Measurements from ENCODE around the gene NELFB. TPM values are rescaled to one million over a fixed set of nuclear protein-coding genes. Genes with fewer than 3 reads are reported as not detected.
A peak's percentile ranks its signal among the peaks of the same experiment; 100 is the strongest.

Gene NELFB
- total RNA-seq, 1 experiment from 2014 or later: 71.7 TPM

GRCh38 chr9:137232510-137232909 lies 22.6 kb upstream of the NELFB start:
- H3K27me3 ChIP-seq (ENCODE audit: insufficient read depth, low read length): no peaks in the 10 kb centered on the region
- WGBS (ENCODE audit: extremely low coverage, insufficient read length, low lambda C conversion rate): no CpG with 5 or more reads among the region's 24 CpGs
- no peak overlapping the region for H2AK5ac ChIP-seq (ENCODE audit: insufficient read length, low read length)

More at GRCh38 chr9:137232510-137232909, 22.6 kb upstream of the NELFB start:
- Histone ChIP-seq H2AFZ (ENCODE audit: low read length) (no peak overlapping the region), H3K27ac (ENCODE audit: insufficient read length, low read depth, low read length) (no peak overlapping the region), H2BK20ac (ENCODE audit: low read depth, low read length, poor library complexity, severe bottlenecking) (no peak overlapping the region), H3K9me3 (ENCODE audit: control insufficient read depth, low read depth, low read length) (no peaks in the 10 kb centered on the region), H4K5ac (ENCODE audit: insufficient read length, low read depth, low read length) (no peak overlapping the region), H2BK5ac (ENCODE audit: insufficient read length, low read length) (no peak overlapping the region), H2BK15ac (ENCODE audit: low read depth, low read length) (peak overlapping the region; percentile 71; the same call in 1 of the 2 replicates), H3K4me2 (ENCODE audit: insufficient read depth, insufficient read length, low read length) (no peak overlapping the region), H3K56ac (ENCODE audit: insufficient read length, low read depth, low read length) (no peak overlapping the region), H3K9ac (ENCODE audit: extremely low read depth, insufficient read length, low read length) (no peak overlapping the region), H2BK120ac (ENCODE audit: low read depth, low read length, poor library complexity, severe bottlenecking) (no peak overlapping the region), H4K8ac (replicated peaks; ENCODE audit: insufficient read length, low read depth, low read length) (no peak overlapping the region), H3K79me1 (ENCODE audit: insufficient read depth, low read depth, low read length, poor library complexity, severe bottlenecking) (no peaks in the 10 kb centered on the region), H2BK12ac (ENCODE audit: insufficient read length, low read depth, low read length) (no peak overlapping the region), H4K91ac (ENCODE audit: insufficient read length, low read depth, low read length) (no peak overlapping the region), H3T11ph (ENCODE audit: low read length) (no peak overlapping the region), H4K20me1 (ENCODE audit: control insufficient read depth, insufficient read depth, insufficient read length) (no peaks in the 10 kb centered on the region), H3K14ac (ENCODE audit: insufficient read depth, low read length) (no peak overlapping the region), H3K23ac (ENCODE audit: insufficient read length, low read depth, low read length) (no peak overlapping the region), H3K18ac (ENCODE audit: insufficient read length, low read depth, low read length) (no peak overlapping the region), H3K4me1 (ENCODE audit: insufficient read depth, low read length) (peaks cover 3% of the 10 kb centered on the region; the same call in 1 of the 2 replicates), H3K4ac (ENCODE audit: low read depth, low read length) (no peak overlapping the region), H3K23me2 (ENCODE audit: insufficient read length, low read depth, low read length, poor library complexity, severe bottlenecking) (no peaks in the 10 kb centered on the region), H3K79me2 (ENCODE audit: insufficient read depth, low read length) (no peaks in the 10 kb centered on the region)
- Mint-ChIP-seq H3K36me3 (ENCODE audit: insufficient read depth in 1 of 3, low read depth in 3 of 3) (no peaks in the 10 kb centered on the region), H3K9me3 (no peaks in the 10 kb centered on the region), H3K4me3 (no peak overlapping the region), H3K4me1 (peaks cover 7 to 13% of the 10 kb centered on the region in 2 experiments), H3K27me3 (ENCODE audit: low read depth) (peaks cover 7% of the 10 kb centered on the region), H3K27ac (no peak overlapping the region)
- DNase-seq: no peak
- TF ChIP-seq CTCF (conservative IDR thresholded peaks at IDR 0.05): no peak

All from H9 (cell line).